Measurements from ENCODE around the gene TNFAIP8L2.

DNA sequence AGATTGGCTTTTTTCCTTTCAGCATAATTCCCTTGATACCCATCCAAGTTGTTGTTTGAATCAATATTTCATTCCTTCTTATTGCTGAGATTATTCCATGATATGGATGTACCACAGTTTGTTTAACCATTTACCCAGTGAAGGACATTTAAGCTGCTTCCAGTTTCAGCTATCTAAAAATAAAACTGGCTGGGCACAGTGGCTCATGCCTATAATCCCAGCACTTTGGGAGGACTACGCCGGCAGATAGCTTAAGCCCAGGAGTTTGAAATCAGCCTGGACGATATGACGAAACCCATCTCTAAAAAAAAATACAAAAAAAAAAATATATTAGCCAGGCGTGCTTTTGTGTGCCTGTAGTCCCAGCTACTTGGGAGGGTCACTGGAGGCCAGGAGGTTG, 42.6 kb upstream of the TNFAIP8L2 start:
- TF ChIP-seq EZH2phosphoT487 (IDR thresholded peaks at IDR 0.05; ENCODE audit: borderline replicate concordance) (no peak), FOSL1 (IDR thresholded peaks at IDR 0.05; ENCODE audit: low read depth) (no peak), POLR2A (IDR thresholded peaks at IDR 0.05; ENCODE audit: borderline replicate concordance, extremely low read depth, insufficient read depth, insufficient read length) (no peak), POLR2AphosphoS5 (IDR thresholded peaks at IDR 0.05; ENCODE audit: low read depth, low read length) (no peak), EGR1 (IDR thresholded peaks at IDR 0.05; ENCODE audit: low read depth) (no peak)
- TF ChIP-seq, protein P1, sequence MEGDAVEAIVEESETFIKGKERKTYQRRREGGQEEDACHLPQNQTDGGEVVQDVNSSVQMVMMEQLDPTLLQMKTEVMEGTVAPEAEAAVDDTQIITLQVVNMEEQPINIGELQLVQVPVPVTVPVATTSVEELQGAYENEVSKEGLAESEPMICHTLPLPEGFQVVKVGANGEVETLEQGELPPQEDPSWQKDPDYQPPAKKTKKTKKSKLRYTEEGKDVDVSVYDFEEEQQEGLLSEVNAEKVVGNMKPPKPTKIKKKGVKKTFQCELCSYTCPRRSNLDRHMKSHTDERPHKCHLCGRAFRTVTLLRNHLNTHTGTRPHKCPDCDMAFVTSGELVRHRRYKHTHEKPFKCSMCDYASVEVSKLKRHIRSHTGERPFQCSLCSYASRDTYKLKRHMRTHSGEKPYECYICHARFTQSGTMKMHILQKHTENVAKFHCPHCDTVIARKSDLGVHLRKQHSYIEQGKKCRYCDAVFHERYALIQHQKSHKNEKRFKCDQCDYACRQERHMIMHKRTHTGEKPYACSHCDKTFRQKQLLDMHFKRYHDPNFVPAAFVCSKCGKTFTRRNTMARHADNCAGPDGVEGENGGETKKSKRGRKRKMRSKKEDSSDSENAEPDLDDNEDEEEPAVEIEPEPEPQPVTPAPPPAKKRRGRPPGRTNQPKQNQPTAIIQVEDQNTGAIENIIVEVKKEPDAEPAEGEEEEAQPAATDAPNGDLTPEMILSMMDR (IDR thresholded peaks at IDR 0.05 in 2 of 3, conservative IDR thresholded peaks at IDR 0.05 in 1 of 3; ENCODE audit: borderline replicate concordance in 1 of 3, insufficient read depth in 1 of 3, low read depth in 2 of 3, low read length in 2 of 3): no peak
- TF ChIP-seq, protein P2, sequence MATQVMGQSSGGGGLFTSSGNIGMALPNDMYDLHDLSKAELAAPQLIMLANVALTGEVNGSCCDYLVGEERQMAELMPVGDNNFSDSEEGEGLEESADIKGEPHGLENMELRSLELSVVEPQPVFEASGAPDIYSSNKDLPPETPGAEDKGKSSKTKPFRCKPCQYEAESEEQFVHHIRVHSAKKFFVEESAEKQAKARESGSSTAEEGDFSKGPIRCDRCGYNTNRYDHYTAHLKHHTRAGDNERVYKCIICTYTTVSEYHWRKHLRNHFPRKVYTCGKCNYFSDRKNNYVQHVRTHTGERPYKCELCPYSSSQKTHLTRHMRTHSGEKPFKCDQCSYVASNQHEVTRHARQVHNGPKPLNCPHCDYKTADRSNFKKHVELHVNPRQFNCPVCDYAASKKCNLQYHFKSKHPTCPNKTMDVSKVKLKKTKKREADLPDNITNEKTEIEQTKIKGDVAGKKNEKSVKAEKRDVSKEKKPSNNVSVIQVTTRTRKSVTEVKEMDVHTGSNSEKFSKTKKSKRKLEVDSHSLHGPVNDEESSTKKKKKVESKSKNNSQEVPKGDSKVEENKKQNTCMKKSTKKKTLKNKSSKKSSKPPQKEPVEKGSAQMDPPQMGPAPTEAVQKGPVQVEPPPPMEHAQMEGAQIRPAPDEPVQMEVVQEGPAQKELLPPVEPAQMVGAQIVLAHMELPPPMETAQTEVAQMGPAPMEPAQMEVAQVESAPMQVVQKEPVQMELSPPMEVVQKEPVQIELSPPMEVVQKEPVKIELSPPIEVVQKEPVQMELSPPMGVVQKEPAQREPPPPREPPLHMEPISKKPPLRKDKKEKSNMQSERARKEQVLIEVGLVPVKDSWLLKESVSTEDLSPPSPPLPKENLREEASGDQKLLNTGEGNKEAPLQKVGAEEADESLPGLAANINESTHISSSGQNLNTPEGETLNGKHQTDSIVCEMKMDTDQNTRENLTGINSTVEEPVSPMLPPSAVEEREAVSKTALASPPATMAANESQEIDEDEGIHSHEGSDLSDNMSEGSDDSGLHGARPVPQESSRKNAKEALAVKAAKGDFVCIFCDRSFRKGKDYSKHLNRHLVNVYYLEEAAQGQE (IDR thresholded peaks at IDR 0.05; ENCODE audit: low read depth): no peak
- TF ChIP-seq, protein P3, sequence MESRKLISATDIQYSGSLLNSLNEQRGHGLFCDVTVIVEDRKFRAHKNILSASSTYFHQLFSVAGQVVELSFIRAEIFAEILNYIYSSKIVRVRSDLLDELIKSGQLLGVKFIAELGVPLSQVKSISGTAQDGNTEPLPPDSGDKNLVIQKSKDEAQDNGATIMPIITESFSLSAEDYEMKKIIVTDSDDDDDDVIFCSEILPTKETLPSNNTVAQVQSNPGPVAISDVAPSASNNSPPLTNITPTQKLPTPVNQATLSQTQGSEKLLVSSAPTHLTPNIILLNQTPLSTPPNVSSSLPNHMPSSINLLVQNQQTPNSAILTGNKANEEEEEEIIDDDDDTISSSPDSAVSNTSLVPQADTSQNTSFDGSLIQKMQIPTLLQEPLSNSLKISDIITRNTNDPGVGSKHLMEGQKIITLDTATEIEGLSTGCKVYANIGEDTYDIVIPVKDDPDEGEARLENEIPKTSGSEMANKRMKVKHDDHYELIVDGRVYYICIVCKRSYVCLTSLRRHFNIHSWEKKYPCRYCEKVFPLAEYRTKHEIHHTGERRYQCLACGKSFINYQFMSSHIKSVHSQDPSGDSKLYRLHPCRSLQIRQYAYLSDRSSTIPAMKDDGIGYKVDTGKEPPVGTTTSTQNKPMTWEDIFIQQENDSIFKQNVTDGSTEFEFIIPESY (IDR thresholded peaks at IDR 0.05; ENCODE audit: extremely low read depth, insufficient replicate concordance, low read length): no peak
